Activated CD4-positive, alpha-beta memory T cell treated with anti-CD3 and anti-CD28 coated beads for 36 hours (primary cell): ENCODE measurements around the gene PSMA8. TPM values are rescaled to one million over a fixed set of nuclear protein-coding genes. Genes with fewer than 3 reads are reported as not detected.
"Not testable (repeated sequence)": the region's sequence is repeated elsewhere in the genome, so short reads cannot be mapped to it uniquely, and the experiment has no call there.

Source experiments
- CTCF ChIA-PET: fragments of 350-600 bp; sonication (Branson Sonifier 250); formaldehyde crosslinking; loops from one replicate; lab custom pipeline; 2021; ENCODE audit warnings: antibody characterized with exemption, inconsistent platforms; lab: Charles Lee
- POLR2A ChIA-PET: fragments of 350-600 bp; sonication (Branson Sonifier 250); formaldehyde crosslinking; loops from one replicate; lab custom pipeline; 2021; ENCODE audit warnings: antibody characterized with exemption; lab: Charles Lee
- DNase-seq: peaks from one replicate; pipeline ENCODE4 v3.0.0-alpha.2; 2020
- H3K27ac Mint-ChIP-seq: one replicate; pipeline ENCODE4 v1.8.0; 2021; ENCODE audit warnings: mixed read lengths
- H3K27me3 Mint-ChIP-seq: one replicate; pipeline ENCODE4 v1.8.0; 2021; ENCODE audit warnings: mixed read lengths
- H3K36me3 Mint-ChIP-seq: one replicate; pipeline ENCODE4 v1.8.0; 2021; ENCODE audit warnings: mixed read lengths
- H3K4me1 Mint-ChIP-seq: one replicate; pipeline ENCODE4 v1.8.0; 2021; ENCODE audit warnings: low read depth, mixed read lengths
- H3K4me3 Mint-ChIP-seq: one replicate; pipeline ENCODE4 v1.8.0; 2021; ENCODE audit warnings: mild to moderate bottlenecking, mixed read lengths
- H3K9me3 Mint-ChIP-seq: one replicate; pipeline ENCODE4 v1.8.0; 2021; ENCODE audit warnings: mixed read lengths
- intact Hi-C: fragments of 100-400 bp; cut with micrococcal nuclease; formaldehyde crosslinking; loops from one replicate; pipeline ENCODE4 v1.15.1; 2023
- total RNA-seq, 2 experiments: library from RNA; stranded (reverse); gene quantifications; one replicate each; pipeline ENCODE4 v1.2.3, GENCODE V29; 2021

The PSMA8 gene
- total RNA-seq, 2 experiments from 2014 or later = 1.3 to 1.7 TPM

DNA sequence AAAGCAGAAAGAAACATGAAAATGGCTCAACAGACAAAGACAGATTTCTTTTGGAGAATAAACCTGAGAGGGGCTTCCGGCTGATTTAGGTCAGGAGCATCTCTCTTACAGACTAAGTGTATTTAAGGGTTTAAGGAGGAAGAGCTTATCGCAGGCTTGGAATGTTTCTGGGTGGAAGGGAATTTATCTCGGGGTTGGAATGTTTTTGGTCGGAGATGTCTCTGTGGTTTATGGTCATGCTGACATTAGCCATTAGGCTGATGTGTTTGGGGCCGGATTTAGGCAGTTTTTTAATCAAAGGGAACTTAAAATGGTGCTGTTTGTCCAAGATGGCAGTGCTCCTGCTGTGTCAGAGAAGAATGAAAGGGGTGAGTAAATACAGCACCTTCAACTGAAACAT lies 14.4 kb upstream of the PSMA8 start:
- POLR2A ChIA-PET = no interaction called here
- Mint-ChIP-seq H3K27me3 (peaks cover 6% of the 10 kb centered on the region), H3K27ac (no peak overlapping the region), H3K36me3 (no peaks in the 10 kb centered on the region), H3K4me3 (no peak overlapping the region), H3K4me1 (no peaks in the 10 kb centered on the region), H3K9me3 (peaks cover 9% of the 10 kb centered on the region)
- intact Hi-C loops = no loop called here
- CTCF ChIA-PET = no interaction called here
- no peak for DNase-seq

DNA sequence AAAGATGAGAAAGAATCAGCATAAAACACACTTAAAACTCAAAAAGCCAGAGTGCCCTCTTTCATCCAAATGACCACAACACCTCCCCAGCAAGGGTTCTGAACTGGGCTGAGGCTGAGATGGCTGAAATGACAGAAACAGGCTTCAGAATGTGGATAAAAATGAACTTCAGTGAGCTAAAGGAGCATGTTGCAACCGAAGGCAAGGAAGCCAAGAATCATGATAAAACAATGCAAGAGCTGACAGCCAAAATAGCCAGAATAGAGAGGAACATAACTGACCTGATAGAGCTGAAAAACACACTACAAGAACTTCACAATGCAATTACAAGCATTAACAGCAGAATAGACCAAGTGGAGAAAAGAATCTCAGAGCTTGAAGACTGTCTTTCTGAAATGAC lies 12.2 kb upstream of the PSMA8 start:
- H3K4me1 Mint-ChIP-seq = no peaks in the 10 kb centered on the region
- peaks cover 6% of the 10 kb centered on the region for H3K27me3 Mint-ChIP-seq
- no peak overlapping the region for H3K4me3 Mint-ChIP-seq
- CTCF ChIA-PET = no interaction called here
- POLR2A ChIA-PET = no interaction called here
- no peak for DNase-seq
- intact Hi-C loops = no loop called here
- H3K9me3 Mint-ChIP-seq = peaks cover 9% of the 10 kb centered on the region
- H3K36me3 Mint-ChIP-seq = no peaks in the 10 kb centered on the region
- H3K27ac Mint-ChIP-seq = no peak overlapping the region

DNA sequence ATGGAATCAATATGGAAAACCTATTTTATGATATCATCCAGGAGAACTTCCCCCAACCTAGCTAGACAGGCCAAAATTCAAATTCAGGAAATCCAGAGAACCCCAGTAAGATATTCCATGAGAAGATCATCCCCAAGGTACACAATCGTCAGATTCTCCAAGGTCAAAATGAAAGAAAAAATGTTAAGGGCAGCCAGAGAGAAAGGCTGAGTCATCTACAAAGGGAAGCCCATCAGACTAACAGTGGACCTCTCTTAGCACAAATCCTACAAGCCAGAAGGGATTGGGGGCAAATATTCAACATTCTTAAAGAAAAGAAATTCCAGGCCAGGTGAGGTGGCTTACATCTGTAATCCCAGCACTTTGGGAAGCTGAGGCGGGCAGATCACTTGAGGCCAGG lies 11.7 kb upstream of the PSMA8 start:
- H3K27me3 Mint-ChIP-seq, H3K4me3 Mint-ChIP-seq, H3K36me3 Mint-ChIP-seq, H3K27ac Mint-ChIP-seq, intact Hi-C loops, CTCF ChIA-PET, POLR2A ChIA-PET, DNase-seq, H3K4me1 Mint-ChIP-seq, H3K9me3 Mint-ChIP-seq: not testable (repeated sequence)

DNA sequence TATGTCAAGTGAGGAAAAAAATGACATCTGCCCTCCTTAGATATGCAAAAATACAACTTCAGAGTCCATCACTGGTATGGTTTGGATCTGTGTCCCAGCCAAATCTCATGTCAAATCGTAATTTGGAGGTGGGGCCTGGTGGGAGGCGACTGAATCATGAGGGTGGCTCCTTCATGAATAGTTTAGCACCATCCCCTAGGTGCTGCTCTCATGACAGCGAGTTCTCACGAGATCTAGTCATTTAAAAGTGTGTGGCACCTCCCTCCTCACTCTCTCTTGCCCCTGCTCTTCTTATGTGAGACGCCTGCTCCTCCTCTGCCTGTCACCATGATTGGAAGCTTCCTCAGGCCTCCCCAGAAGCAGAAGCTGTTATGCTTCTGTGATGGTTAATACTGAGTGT lies 5.9 kb upstream of the PSMA8 start:
- H3K27me3 Mint-ChIP-seq = no peaks in the 10 kb centered on the region
- ChIA-PET CTCF (no interaction called here), POLR2A (no interaction called here)
- H3K4me3 Mint-ChIP-seq = no peak overlapping the region
- intact Hi-C loops = no loop called here
- no peak overlapping the region for H3K27ac Mint-ChIP-seq
- H3K4me1 Mint-ChIP-seq = no peaks in the 10 kb centered on the region
- peaks cover 2% of the 10 kb centered on the region for H3K36me3 Mint-ChIP-seq
- no peak for DNase-seq
- H3K9me3 Mint-ChIP-seq = peaks cover 7% of the 10 kb centered on the region

DNA sequence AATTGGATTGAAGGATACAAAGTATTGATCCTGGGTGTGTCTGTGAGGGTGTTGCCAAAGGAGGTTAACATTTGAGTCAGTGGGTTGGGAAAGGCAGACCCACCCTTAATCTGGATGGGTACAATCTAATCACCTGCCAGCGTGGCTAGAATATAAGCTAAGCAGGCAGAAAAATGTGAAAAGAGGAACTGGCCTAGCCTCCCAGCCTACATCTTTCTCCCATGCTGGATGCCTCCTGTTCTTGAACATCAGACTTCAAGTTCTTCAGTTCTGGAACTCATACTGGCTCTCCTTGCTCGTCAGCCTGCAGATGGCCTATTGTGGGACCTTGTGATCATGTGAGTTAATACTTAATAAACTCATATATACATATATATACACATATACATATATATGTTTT lies 5.5 kb upstream of the PSMA8 start:
- DNase-seq, H3K4me1 Mint-ChIP-seq, CTCF ChIA-PET, H3K4me3 Mint-ChIP-seq, H3K27ac Mint-ChIP-seq, H3K27me3 Mint-ChIP-seq, intact Hi-C loops, H3K9me3 Mint-ChIP-seq, POLR2A ChIA-PET, H3K36me3 Mint-ChIP-seq: not testable (repeated sequence)

DNA sequence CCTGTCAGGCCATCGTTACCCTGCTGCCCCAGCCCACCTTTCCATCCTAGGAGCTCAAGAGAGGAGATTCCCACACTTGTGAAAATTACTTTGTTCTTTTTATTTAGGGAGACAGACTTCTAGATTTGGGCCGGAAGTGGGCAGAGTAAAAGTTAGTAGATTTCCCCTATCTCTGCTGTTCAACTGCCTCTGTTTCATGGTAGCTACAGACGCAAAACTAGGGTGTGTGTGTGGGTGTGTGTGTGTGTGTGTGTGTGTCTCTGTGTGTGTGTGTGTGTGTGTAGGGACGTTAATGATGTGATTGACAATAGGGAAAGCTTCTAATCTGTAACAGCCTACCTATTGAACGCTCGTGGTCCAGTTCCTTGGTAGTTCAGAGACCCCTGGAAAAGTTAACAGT lies 438 bp downstream of the PSMA8 start:
- Mint-ChIP-seq H3K4me3 (peak overlapping the region; percentile 70), H3K27me3 (no peaks in the 10 kb centered on the region), H3K4me1 (no peaks in the 10 kb centered on the region), H3K36me3 (peaks cover 2% of the 10 kb centered on the region), H3K9me3 (no peaks in the 10 kb centered on the region), H3K27ac (peak overlapping the region; percentile 78)
- intact Hi-C loops = no loop called here
- POLR2A ChIA-PET = interaction anchor here (0.6 kb wide), 1 partner anchor 576 kb away, joined by 3 read pairs; no protein-coding TSS in a partner anchor
- CTCF ChIA-PET = no interaction called here
- peak; percentile 10 for DNase-seq

DNA sequence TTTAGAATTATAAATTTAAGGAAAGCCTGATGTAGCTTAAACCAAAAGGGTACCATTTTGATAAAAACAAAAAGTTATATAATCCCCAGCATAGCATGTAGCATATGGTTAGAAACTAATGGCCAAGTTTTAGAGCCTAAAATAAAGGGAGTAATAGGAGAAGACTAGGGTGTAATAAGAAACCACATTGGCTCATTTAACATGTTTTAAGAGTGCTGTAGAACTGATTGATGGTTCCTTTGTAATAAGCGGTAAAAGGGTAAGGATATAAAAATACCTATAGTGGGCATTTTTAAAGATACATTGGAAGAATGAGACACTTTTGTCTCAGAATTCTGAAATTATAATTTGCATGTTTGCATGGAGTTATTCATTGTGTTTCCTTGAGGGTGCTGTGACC lies 1.9 kb downstream of the PSMA8 start:
- Mint-ChIP-seq H3K4me3 (no peak overlapping the region), H3K9me3 (no peaks in the 10 kb centered on the region), H3K4me1 (no peaks in the 10 kb centered on the region), H3K36me3 (no peaks in the 10 kb centered on the region), H3K27me3 (no peaks in the 10 kb centered on the region), H3K27ac (no peak overlapping the region)
- CTCF ChIA-PET = interaction anchor here (0.7 kb wide), 1 partner anchor 11 kb away, joined by 4 read pairs; no protein-coding TSS in a partner anchor
- POLR2A ChIA-PET = no interaction called here
- DNase-seq = no peak
- intact Hi-C loops = no loop called here

DNA sequence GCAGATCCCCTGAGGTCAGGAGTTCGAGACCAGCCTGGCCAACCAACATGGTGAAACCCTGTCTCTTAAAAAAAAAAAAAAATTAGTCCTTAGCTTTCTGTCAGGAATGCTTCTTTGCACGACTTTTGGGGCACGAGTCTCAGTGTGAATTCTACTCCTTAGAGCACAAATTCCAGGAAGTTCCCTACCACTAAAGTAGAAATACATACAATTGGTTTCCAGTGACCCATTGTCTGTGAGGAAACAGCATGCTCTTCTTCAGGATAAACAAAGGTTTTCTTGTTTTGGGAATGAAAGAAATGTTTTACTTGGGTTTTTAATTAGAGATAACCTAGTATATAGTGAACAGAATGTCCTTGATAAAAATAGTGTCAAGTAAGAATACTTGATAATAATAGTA lies 23.7 kb downstream of the PSMA8 start:
- no peak for DNase-seq
- peaks cover 2% of the 10 kb centered on the region for H3K4me1 Mint-ChIP-seq
- peaks cover 1% of the 10 kb centered on the region for H3K27me3 Mint-ChIP-seq
- POLR2A ChIA-PET = no interaction called here
- no peak overlapping the region for H3K27ac Mint-ChIP-seq
- intact Hi-C loops = no loop called here
- H3K9me3 Mint-ChIP-seq = no peaks in the 10 kb centered on the region
- no peak overlapping the region for H3K4me3 Mint-ChIP-seq
- H3K36me3 Mint-ChIP-seq = no peaks in the 10 kb centered on the region
- CTCF ChIA-PET = no interaction called here

DNA sequence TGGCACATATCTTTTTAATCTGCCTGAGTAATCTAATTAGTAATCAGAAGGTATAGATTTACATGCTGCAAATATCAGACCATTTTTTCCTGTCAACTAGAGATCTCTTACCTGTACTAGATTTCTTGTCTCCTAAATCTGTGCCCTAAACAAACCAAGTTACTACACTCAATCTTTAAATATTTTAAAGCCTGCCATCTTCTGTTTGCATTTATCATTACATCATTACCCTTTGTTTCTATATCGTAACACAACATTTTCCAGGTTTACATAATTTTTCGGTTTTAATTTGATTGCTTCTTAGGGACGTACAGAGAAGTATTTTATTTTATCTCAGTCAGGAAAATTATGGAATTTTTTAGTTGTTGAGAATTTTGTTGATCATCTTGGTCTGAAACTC lies 25.7 kb downstream of the PSMA8 start:
- Mint-ChIP-seq H3K4me3 (no peak overlapping the region), H3K4me1 (peaks cover 2% of the 10 kb centered on the region), H3K27ac (no peak overlapping the region), H3K36me3 (no peaks in the 10 kb centered on the region), H3K9me3 (no peaks in the 10 kb centered on the region), H3K27me3 (peaks cover 1% of the 10 kb centered on the region)
- POLR2A ChIA-PET = no interaction called here
- intact Hi-C loops = no loop called here
- DNase-seq = no peak
- CTCF ChIA-PET = interaction anchor here (1.1 kb wide), 1 partner anchor 36 kb away, joined by 3 read pairs; no protein-coding TSS in a partner anchor

DNA sequence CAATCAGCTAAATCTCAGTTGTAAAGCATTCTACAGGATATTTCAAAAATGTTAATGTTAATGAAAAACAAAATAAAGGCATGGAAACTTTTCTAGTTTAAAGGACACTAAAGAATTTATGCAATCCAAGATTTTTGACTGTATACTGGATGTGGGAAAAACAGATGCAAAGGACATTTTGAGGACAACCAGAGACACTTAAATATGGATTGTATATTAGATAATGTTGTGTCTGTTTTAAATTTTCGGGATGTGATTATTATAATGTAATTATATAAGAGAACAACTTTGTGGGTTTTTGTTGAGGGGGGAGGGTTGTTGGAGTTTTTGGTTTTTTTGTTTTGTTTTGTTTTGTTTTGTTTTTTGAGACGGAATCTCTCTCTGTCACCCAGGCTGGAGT lies 30.9 kb downstream of the PSMA8 start:
- H3K9me3 Mint-ChIP-seq = no peaks in the 10 kb centered on the region
- H3K36me3 Mint-ChIP-seq = no peaks in the 10 kb centered on the region
- no peaks in the 10 kb centered on the region for H3K27me3 Mint-ChIP-seq
- POLR2A ChIA-PET = no interaction called here
- CTCF ChIA-PET = no interaction called here
- no peak overlapping the region for H3K27ac Mint-ChIP-seq
- H3K4me1 Mint-ChIP-seq = peaks cover under 1% of the 10 kb centered on the region
- no peak overlapping the region for H3K4me3 Mint-ChIP-seq
- DNase-seq = no peak
- intact Hi-C loops = loop anchor here (5.0 kb wide), 1 partner anchor 242 kb away; no protein-coding TSS in a partner anchor

DNA sequence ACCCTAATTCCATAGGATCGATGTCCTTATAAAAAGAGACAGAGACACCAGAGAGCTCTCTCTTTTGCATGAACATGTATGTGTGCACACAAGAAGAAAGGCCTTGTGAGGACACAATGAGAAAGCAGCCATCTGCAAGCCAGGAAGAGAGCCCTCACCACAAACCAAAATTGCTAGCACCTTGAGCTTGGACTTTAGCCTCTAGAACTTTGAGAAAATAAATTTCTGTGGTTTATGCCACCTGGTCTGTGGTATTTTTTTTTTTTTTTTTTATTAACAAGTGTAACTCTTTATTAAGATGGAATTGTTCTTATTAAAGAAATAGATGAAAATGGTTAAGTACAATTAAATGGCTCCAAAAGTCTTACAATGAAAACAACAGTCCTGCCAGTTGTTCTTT lies 33.9 kb downstream of the PSMA8 start:
- H3K4me1 Mint-ChIP-seq, DNase-seq, H3K9me3 Mint-ChIP-seq, H3K4me3 Mint-ChIP-seq, H3K36me3 Mint-ChIP-seq, H3K27me3 Mint-ChIP-seq, POLR2A ChIA-PET, H3K27ac Mint-ChIP-seq, intact Hi-C loops, CTCF ChIA-PET: not testable (repeated sequence)

DNA sequence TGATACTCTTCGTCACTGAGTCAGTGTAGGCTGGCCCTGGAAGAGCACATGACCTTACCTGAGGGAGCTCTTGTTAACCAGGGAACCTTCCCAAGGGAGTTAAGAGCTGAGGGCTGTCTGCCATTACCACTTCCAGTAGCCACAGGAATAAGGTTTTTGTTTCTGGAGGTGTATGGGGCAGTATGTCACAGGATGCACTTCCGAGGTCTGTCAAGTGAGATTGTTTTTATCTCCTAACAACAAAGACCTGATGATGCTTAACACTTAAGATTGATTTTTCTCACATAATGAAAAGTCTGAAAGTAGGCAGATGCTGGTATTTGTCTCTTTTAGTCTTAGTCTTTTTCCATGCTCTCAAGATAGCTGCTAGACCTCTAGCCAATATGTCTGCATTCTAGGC lies 41.8 kb downstream of the PSMA8 start:
- Mint-ChIP-seq H3K4me3 (no peak overlapping the region), H3K4me1 (peaks cover 4% of the 10 kb centered on the region), H3K27me3 (no peaks in the 10 kb centered on the region), H3K27ac (no peak overlapping the region), H3K36me3 (no peaks in the 10 kb centered on the region), H3K9me3 (no peaks in the 10 kb centered on the region)
- POLR2A ChIA-PET = interaction anchor here (0.5 kb wide), 1 partner anchor 20 kb away, joined by 3 read pairs; no protein-coding TSS in a partner anchor
- DNase-seq = no peak
- intact Hi-C loops = no loop called here
- CTCF ChIA-PET = no interaction called here

DNA sequence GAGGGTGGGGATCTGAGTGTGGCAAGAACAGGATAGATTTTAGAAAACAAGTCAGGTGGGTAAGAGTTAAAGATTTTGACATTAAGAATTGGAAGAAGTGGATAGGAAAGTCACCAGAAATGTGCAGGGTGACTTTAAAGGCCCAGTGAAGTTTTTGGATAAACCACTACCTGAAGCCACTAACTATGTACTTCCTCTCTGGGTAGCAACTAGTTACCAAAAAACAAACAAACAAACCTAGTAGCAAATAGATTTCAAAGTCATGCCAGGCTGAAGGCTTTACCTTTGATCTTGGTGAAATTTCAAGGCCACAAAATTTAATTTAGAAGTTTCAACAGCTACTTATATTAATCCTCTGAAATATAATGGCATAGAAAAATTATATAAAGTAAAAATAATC lies 42.5 kb downstream of the PSMA8 start:
- H3K27ac Mint-ChIP-seq = no peak overlapping the region
- CTCF ChIA-PET = no interaction called here
- peaks cover 4% of the 10 kb centered on the region for H3K4me1 Mint-ChIP-seq
- no peak overlapping the region for H3K4me3 Mint-ChIP-seq
- intact Hi-C loops = no loop called here
- POLR2A ChIA-PET = no interaction called here
- H3K36me3 Mint-ChIP-seq = no peaks in the 10 kb centered on the region
- no peak for DNase-seq
- no peaks in the 10 kb centered on the region for H3K9me3 Mint-ChIP-seq
- H3K27me3 Mint-ChIP-seq = no peaks in the 10 kb centered on the region
